Measurements from ENCODE around the gene ZNF385D.

GRCh38 chr3:21533002-21533401, 218.0 kb downstream of the ZNF385D start:
- TF ChIP-seq, protein P1, sequence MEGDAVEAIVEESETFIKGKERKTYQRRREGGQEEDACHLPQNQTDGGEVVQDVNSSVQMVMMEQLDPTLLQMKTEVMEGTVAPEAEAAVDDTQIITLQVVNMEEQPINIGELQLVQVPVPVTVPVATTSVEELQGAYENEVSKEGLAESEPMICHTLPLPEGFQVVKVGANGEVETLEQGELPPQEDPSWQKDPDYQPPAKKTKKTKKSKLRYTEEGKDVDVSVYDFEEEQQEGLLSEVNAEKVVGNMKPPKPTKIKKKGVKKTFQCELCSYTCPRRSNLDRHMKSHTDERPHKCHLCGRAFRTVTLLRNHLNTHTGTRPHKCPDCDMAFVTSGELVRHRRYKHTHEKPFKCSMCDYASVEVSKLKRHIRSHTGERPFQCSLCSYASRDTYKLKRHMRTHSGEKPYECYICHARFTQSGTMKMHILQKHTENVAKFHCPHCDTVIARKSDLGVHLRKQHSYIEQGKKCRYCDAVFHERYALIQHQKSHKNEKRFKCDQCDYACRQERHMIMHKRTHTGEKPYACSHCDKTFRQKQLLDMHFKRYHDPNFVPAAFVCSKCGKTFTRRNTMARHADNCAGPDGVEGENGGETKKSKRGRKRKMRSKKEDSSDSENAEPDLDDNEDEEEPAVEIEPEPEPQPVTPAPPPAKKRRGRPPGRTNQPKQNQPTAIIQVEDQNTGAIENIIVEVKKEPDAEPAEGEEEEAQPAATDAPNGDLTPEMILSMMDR (IDR thresholded peaks at IDR 0.05) = no peak
- no peak for TF ChIP-seq POLR2A (IDR thresholded peaks at IDR 0.05)
- no peak for TF ChIP-seq POLR2AphosphoS5 (IDR thresholded peaks at IDR 0.05)
